Left kidney (tissue), 2 donors: ENCODE results near the gene CASS4. TPM values are rescaled to one million over a fixed set of nuclear protein-coding genes. Genes with fewer than 3 reads are reported as not detected.
"Not testable (repeated sequence)": the region's sequence is repeated elsewhere in the genome, so short reads cannot be mapped to it uniquely, and the experiment has no call there.

Experiments
- DNase-seq: peaks from one replicate; pipeline ENCODE4 v3.0.0-alpha.2; 2013
- polyA plus RNA-seq: library from polyadenylated mRNA; unstranded; fragments of 120-200 nt; gene quantifications from one replicate; pipeline ENCODE4 v1.2.1, GENCODE V29; 2013; ENCODE audit not compliant: insufficient read length

Gene CASS4
- polyA plus RNA-seq, 1 donor = 3.6 TPM

GRCh38 chr20:56392881-56393482 is 19.1 kb upstream of the CASS4 start:
- no peak for DNase-seq

GRCh38 chr20:56393653-56394052 is 18.4 kb upstream of the CASS4 start:
- no peak for DNase-seq

GRCh38 chr20:56395166-56395565 is 16.9 kb upstream of the CASS4 start:
- no peak for DNase-seq

GRCh38 chr20:56400001-56400640 is 11.9 kb upstream of the CASS4 start:
- DNase-seq = peak; percentile 60

GRCh38 chr20:56403465-56403864 is 8.6 kb upstream of the CASS4 start:
- DNase-seq = no peak

GRCh38 chr20:56405356-56405755 is 6.7 kb upstream of the CASS4 start:
- DNase-seq = not testable (repeated sequence)

GRCh38 chr20:56406910-56407309 is 5.2 kb upstream of the CASS4 start:
- DNase-seq = no peak

GRCh38 chr20:56409521-56409920 is 2.5 kb upstream of the CASS4 start:
- no peak for DNase-seq

GRCh38 chr20:56409956-56410355 is 2.1 kb upstream of the CASS4 start:
- peak; percentile 45 for DNase-seq

- DNase-seq = not testable (repeated sequence)
These were observed 773 bp upstream of the CASS4 start for GRCh38 chr20:56411287-56411686.

- no peak for DNase-seq
These were observed 372 bp downstream of the CASS4 start for GRCh38 chr20:56412473-56412790.

- no peak for DNase-seq
These were observed 889 bp downstream of the CASS4 start for GRCh38 chr20:56412949-56413348.

GRCh38 chr20:56414842-56415765 is 3.0 kb downstream of the CASS4 start:
- no peak for DNase-seq

- DNase-seq = no peak
These were observed 5.3 kb downstream of the CASS4 start for GRCh38 chr20:56417402-56417801.

GRCh38 chr20:56417911-56418310 is 5.9 kb downstream of the CASS4 start:
- DNase-seq = no peak

- DNase-seq = no peak
These were observed 6.4 kb downstream of the CASS4 start for GRCh38 chr20:56418385-56418861.

GRCh38 chr20:56420028-56420427 is 8.0 kb downstream of the CASS4 start:
- no peak for DNase-seq

GRCh38 chr20:56420940-56421688 is 9.1 kb downstream of the CASS4 start:
- DNase-seq = no peak

- DNase-seq = no peak
These were observed 10.2 kb downstream of the CASS4 start for GRCh38 chr20:56422076-56422823.

GRCh38 chr20:56422824-56423189 is 10.7 kb downstream of the CASS4 start:
- DNase-seq = no peak

GRCh38 chr20:56423211-56423610 is 11.2 kb downstream of the CASS4 start:
- DNase-seq = no peak

GRCh38 chr20:56423886-56424285 is 11.8 kb downstream of the CASS4 start:
- DNase-seq = no peak
